ENCODE measurements around the gene GPC4.

Gene GPC4

DNA sequence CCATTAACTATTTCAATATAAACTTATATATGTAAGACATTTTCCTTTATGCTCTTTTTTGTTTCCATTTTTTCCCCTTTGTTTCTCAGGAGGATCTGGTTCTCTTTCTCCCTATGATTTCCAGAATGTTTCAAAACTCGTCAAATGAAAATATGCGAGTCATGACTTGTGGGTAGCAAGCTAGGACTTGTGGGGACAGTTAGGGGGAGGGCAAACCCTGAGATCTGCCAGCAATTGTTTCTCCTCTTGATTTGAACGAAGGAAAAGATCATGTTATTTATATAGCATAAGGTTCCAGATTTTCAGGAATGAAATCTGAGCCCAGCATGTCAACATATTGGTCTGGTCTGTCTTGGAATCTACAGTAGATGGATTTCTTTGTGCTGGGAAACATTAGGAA lies 28.9 kb upstream of the GPC4 start:
- Histone ChIP-seq H3K9me2 (ENCODE audit: low read depth, low read length) (no peaks in the 10 kb centered on the region), H3K9me3 (ENCODE audit: low read length) (no peaks in the 10 kb centered on the region), H3K4me2 (ENCODE audit: low read length) (no peak overlapping the region), H3K9ac (ENCODE audit: low read length) (no peak overlapping the region), H3K4me3 (ENCODE audit: low read depth, low read length, poor library complexity, severe bottlenecking) (no peak overlapping the region), H3F3A (ENCODE audit: insufficient read depth, low read length) (no peaks in the 10 kb centered on the region), H4K20me1 (ENCODE audit: insufficient read depth, low read length) (no peaks in the 10 kb centered on the region), H3K36me3 (ENCODE audit: insufficient read depth, low read length) (no peaks in the 10 kb centered on the region), H2AFZ (ENCODE audit: low read length) (no peak overlapping the region), H3K27ac (ENCODE audit: low read depth, low read length, poor library complexity, severe bottlenecking) (no peak overlapping the region), H3K79me2 (ENCODE audit: insufficient read depth, low read length) (no peaks in the 10 kb centered on the region), H3K4me1 (ENCODE audit: insufficient read depth, low read length, severe bottlenecking) (no peaks in the 10 kb centered on the region), H3K27me3 (ENCODE audit: insufficient read depth, low read length) (no peaks in the 10 kb centered on the region)
- no peak for TF ChIP-seq EZH2 (IDR thresholded peaks at IDR 0.05; ENCODE audit: borderline replicate concordance, low read length)
- TF ChIP-seq, protein P1, sequence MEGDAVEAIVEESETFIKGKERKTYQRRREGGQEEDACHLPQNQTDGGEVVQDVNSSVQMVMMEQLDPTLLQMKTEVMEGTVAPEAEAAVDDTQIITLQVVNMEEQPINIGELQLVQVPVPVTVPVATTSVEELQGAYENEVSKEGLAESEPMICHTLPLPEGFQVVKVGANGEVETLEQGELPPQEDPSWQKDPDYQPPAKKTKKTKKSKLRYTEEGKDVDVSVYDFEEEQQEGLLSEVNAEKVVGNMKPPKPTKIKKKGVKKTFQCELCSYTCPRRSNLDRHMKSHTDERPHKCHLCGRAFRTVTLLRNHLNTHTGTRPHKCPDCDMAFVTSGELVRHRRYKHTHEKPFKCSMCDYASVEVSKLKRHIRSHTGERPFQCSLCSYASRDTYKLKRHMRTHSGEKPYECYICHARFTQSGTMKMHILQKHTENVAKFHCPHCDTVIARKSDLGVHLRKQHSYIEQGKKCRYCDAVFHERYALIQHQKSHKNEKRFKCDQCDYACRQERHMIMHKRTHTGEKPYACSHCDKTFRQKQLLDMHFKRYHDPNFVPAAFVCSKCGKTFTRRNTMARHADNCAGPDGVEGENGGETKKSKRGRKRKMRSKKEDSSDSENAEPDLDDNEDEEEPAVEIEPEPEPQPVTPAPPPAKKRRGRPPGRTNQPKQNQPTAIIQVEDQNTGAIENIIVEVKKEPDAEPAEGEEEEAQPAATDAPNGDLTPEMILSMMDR (IDR thresholded peaks at IDR 0.05; ENCODE audit: low read length): no peak

DNA sequence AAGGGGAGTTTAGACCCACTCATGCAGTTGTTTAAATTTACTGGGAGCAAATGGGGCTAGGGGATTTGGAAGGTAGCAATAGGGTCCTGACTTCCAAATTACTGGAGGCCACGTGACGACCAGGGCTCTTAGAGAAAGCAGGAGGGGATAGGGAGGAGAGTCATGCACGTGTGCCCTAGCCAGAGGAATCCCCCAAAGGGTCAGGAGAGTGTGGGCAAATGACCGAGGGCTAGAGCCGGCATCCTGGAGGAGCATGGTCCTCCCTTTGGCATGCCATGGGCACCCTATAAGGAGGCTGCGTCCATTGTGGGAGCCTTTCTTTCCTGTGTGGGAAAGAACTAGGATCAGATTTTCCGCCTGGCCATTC lies 25.5 kb upstream of the GPC4 start:
- H4K20me1 ChIP-seq (ENCODE audit: insufficient read depth, low read length): no peaks in the 10 kb centered on the region
- no peak overlapping the region for H3K27ac ChIP-seq (ENCODE audit: low read depth, low read length, poor library complexity, severe bottlenecking)
- no peak overlapping the region for H3K9ac ChIP-seq (ENCODE audit: low read length)
- no peaks in the 10 kb centered on the region for H3K4me1 ChIP-seq (ENCODE audit: insufficient read depth, low read length, severe bottlenecking)
- H3K4me2 ChIP-seq (ENCODE audit: low read length): no peak overlapping the region
- H3K9me3 ChIP-seq (ENCODE audit: low read length): no peaks in the 10 kb centered on the region
- no peaks in the 10 kb centered on the region for H3K36me3 ChIP-seq (ENCODE audit: insufficient read depth, low read length)
- H3K79me2 ChIP-seq (ENCODE audit: insufficient read depth, low read length): no peaks in the 10 kb centered on the region
- no peaks in the 10 kb centered on the region for H3K27me3 ChIP-seq (ENCODE audit: insufficient read depth, low read length)
- no peak overlapping the region for H3K4me3 ChIP-seq (ENCODE audit: low read depth, low read length, poor library complexity, severe bottlenecking)
- no peaks in the 10 kb centered on the region for H3K9me2 ChIP-seq (ENCODE audit: low read depth, low read length)
- TF ChIP-seq, protein P1 (IDR thresholded peaks at IDR 0.05; ENCODE audit: low read length): no peak
- H3F3A ChIP-seq (ENCODE audit: insufficient read depth, low read length): no peaks in the 10 kb centered on the region
- H2AFZ ChIP-seq (ENCODE audit: low read length): no peak overlapping the region

DNA sequence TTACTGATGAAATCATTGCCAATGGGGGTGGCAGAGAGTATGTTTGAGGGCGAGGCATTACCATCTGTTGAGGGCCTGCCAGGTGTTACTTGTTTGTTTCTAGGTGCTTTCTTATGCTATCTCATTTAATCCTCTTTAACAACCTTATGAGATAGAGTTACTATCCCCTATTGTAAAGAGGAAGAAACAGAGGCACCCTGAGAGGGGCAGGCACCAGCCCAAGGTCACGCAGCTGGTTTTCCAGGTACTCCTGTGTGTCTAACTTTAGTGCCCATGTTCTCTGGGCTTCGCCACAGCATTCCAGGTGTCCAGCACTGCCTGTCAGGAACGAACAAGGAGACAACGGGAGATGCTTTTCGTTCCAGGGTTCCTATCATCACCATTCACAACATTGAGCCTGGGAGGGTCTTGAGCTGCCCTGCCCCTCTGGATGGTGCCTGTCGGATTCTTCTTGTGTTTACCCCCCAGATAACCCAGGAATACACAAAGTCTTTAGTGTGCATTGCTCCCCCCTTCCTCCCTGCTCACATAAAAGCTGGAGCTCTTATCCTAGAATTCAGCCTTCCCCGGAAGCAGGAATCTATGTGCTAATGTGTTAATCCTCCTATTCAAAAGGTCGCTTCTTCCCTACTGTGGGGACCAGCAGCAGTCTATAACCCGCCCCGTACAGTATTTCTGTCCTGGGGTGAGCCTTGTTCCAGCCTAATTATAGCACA lies 24.9 kb upstream of the GPC4 start:
- Histone ChIP-seq H3K4me1 (ENCODE audit: insufficient read depth, low read length, severe bottlenecking) (no peaks in the 10 kb centered on the region), H3K27me3 (ENCODE audit: insufficient read depth, low read length) (no peaks in the 10 kb centered on the region), H3F3A (ENCODE audit: insufficient read depth, low read length) (no peaks in the 10 kb centered on the region), H3K4me3 (ENCODE audit: low read depth, low read length, poor library complexity, severe bottlenecking) (no peak overlapping the region), H3K79me2 (ENCODE audit: insufficient read depth, low read length) (no peaks in the 10 kb centered on the region), H3K27ac (ENCODE audit: low read depth, low read length, poor library complexity, severe bottlenecking) (no peak overlapping the region), H3K9me3 (ENCODE audit: low read length) (no peaks in the 10 kb centered on the region), H4K20me1 (ENCODE audit: insufficient read depth, low read length) (no peaks in the 10 kb centered on the region), H3K36me3 (ENCODE audit: insufficient read depth, low read length) (no peaks in the 10 kb centered on the region), H3K9me2 (ENCODE audit: low read depth, low read length) (no peaks in the 10 kb centered on the region), H2AFZ (ENCODE audit: low read length) (no peak overlapping the region), H3K9ac (ENCODE audit: low read length) (no peak overlapping the region), H3K4me2 (ENCODE audit: low read length) (no peak overlapping the region)
- no peak for TF ChIP-seq EZH2 (IDR thresholded peaks at IDR 0.05; ENCODE audit: borderline replicate concordance, low read length)

DNA sequence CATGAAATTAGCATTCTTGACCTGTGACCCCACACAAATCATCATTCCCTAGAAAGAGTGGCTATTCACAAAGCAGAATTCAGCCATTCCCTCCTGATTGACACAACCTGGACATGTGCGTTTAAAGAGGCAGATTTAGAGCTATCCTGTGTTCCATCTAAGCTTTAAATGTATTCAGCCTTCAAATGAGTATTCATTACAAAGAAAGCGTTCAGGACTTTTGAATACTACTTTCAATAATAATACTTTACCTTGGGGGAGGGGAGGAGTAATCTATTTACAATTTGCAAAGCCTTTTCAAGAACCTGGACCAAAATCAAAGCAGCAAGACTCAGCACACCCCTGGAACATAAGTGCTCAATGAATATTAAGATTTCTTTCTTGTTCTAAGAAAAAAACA lies 22.5 kb upstream of the GPC4 start:
- H3K27me3 ChIP-seq (ENCODE audit: insufficient read depth, low read length): no peaks in the 10 kb centered on the region
- no peaks in the 10 kb centered on the region for H4K20me1 ChIP-seq (ENCODE audit: insufficient read depth, low read length)
- no peak overlapping the region for H3K4me2 ChIP-seq (ENCODE audit: low read length)
- H3K9ac ChIP-seq (ENCODE audit: low read length): no peak overlapping the region
- TF ChIP-seq, protein P1 (IDR thresholded peaks at IDR 0.05; ENCODE audit: low read length): no peak
- no peak for TF ChIP-seq EZH2 (IDR thresholded peaks at IDR 0.05; ENCODE audit: borderline replicate concordance, low read length)
- no peak overlapping the region for H3K4me3 ChIP-seq (ENCODE audit: low read depth, low read length, poor library complexity, severe bottlenecking)
- no peaks in the 10 kb centered on the region for H3K4me1 ChIP-seq (ENCODE audit: insufficient read depth, low read length, severe bottlenecking)
- H3F3A ChIP-seq (ENCODE audit: insufficient read depth, low read length): no peaks in the 10 kb centered on the region
- no peaks in the 10 kb centered on the region for H3K9me2 ChIP-seq (ENCODE audit: low read depth, low read length)
- H3K9me3 ChIP-seq (ENCODE audit: low read length): no peaks in the 10 kb centered on the region
- H3K27ac ChIP-seq (ENCODE audit: low read depth, low read length, poor library complexity, severe bottlenecking): no peak overlapping the region
- H3K79me2 ChIP-seq (ENCODE audit: insufficient read depth, low read length): no peaks in the 10 kb centered on the region
- no peaks in the 10 kb centered on the region for H3K36me3 ChIP-seq (ENCODE audit: insufficient read depth, low read length)
- H2AFZ ChIP-seq (ENCODE audit: low read length): no peak overlapping the region

All from OCI-LY1 (cell line).